ENCODE results near the gene SHC4.

The SHC4 gene

GRCh38 chr15:48954538-48954937 lies 9.2 kb downstream of the SHC4 start:
- TF ChIP-seq YY1 (IDR thresholded peaks at IDR 0.05; ENCODE audit: insufficient read depth, insufficient read length) (no peak), SUZ12 (IDR thresholded peaks at IDR 0.05; ENCODE audit: extremely low read depth, insufficient read depth, insufficient read length) (no peak), ZNF274 (IDR thresholded peaks at IDR 0.05; ENCODE audit: low read depth, low read length) (no peak)
- H3K36me3 ChIP-seq (ENCODE audit: insufficient read depth, insufficient read length, low read length) = no peaks in the 10 kb centered on the region
- H3K27me3 ChIP-seq (ENCODE audit: insufficient read depth, insufficient read length) = no peaks in the 10 kb centered on the region
- no peak for DNase-seq (ENCODE audit: low read depth, low spot score)
- H3K4me1 ChIP-seq (ENCODE audit: insufficient read depth, insufficient read length) = no peaks in the 10 kb centered on the region
- no peaks in the 10 kb centered on the region for H3K9me3 ChIP-seq (ENCODE audit: insufficient read depth, low read length)
- no peak overlapping the region for H3K9ac ChIP-seq (ENCODE audit: insufficient read length, low read depth)
- no peak overlapping the region for H3K4me3 ChIP-seq (ENCODE audit: insufficient read length, low read depth)

GRCh38 chr15:48946840-48947187 lies 16.9 kb downstream of the SHC4 start:
- no peaks in the 10 kb centered on the region for H3K9me3 ChIP-seq (ENCODE audit: insufficient read depth, low read length)
- no peak overlapping the region for H3K4me3 ChIP-seq (ENCODE audit: insufficient read length, low read depth)
- no peaks in the 10 kb centered on the region for H3K36me3 ChIP-seq (ENCODE audit: insufficient read depth, insufficient read length, low read length)
- H3K4me1 ChIP-seq (ENCODE audit: insufficient read depth, insufficient read length) = no peaks in the 10 kb centered on the region
- no peaks in the 10 kb centered on the region for H3K27me3 ChIP-seq (ENCODE audit: insufficient read depth, insufficient read length)
- no peak for DNase-seq (ENCODE audit: low read depth, low spot score)
- no peak for TF ChIP-seq ZNF274 (IDR thresholded peaks at IDR 0.05; ENCODE audit: low read depth, low read length)
- TF ChIP-seq YY1 (IDR thresholded peaks at IDR 0.05; ENCODE audit: insufficient read depth, insufficient read length) = no peak
- no peak for TF ChIP-seq SUZ12 (IDR thresholded peaks at IDR 0.05; ENCODE audit: extremely low read depth, insufficient read depth, insufficient read length)
- no peak overlapping the region for H3K9ac ChIP-seq (ENCODE audit: insufficient read length, low read depth)

- no peak for DNase-seq (ENCODE audit: low read depth, low spot score)
- Histone ChIP-seq H3K36me3 (ENCODE audit: insufficient read depth, insufficient read length, low read length) (no peaks in the 10 kb centered on the region), H3K4me3 (ENCODE audit: insufficient read length, low read depth) (no peak overlapping the region), H3K27me3 (ENCODE audit: insufficient read depth, insufficient read length) (no peaks in the 10 kb centered on the region), H3K9ac (ENCODE audit: insufficient read length, low read depth) (no peak overlapping the region), H3K9me3 (ENCODE audit: insufficient read depth, low read length) (no peaks in the 10 kb centered on the region), H3K4me1 (ENCODE audit: insufficient read depth, insufficient read length) (no peaks in the 10 kb centered on the region)
- TF ChIP-seq ZNF274 (IDR thresholded peaks at IDR 0.05; ENCODE audit: low read depth, low read length) = no peak
- no peak for TF ChIP-seq SUZ12 (IDR thresholded peaks at IDR 0.05; ENCODE audit: extremely low read depth, insufficient read depth, insufficient read length)
- no peak for TF ChIP-seq YY1 (IDR thresholded peaks at IDR 0.05; ENCODE audit: insufficient read depth, insufficient read length)
Measured at GRCh38 chr15:48946074-48946839, 17.5 kb downstream of the SHC4 start.

- Histone ChIP-seq H3K4me3 (ENCODE audit: insufficient read length, low read depth) (no peak overlapping the region), H3K9ac (ENCODE audit: insufficient read length, low read depth) (no peak overlapping the region), H3K36me3 (ENCODE audit: insufficient read depth, insufficient read length, low read length) (no peaks in the 10 kb centered on the region), H3K27me3 (ENCODE audit: insufficient read depth, insufficient read length) (no peaks in the 10 kb centered on the region), H3K9me3 (ENCODE audit: insufficient read depth, low read length) (no peaks in the 10 kb centered on the region), H3K4me1 (ENCODE audit: insufficient read depth, insufficient read length) (no peaks in the 10 kb centered on the region)
- no peak for DNase-seq (ENCODE audit: low read depth, low spot score)
- TF ChIP-seq YY1 (IDR thresholded peaks at IDR 0.05; ENCODE audit: insufficient read depth, insufficient read length) (no peak), ZNF274 (IDR thresholded peaks at IDR 0.05; ENCODE audit: low read depth, low read length) (no peak), SUZ12 (IDR thresholded peaks at IDR 0.05; ENCODE audit: extremely low read depth, insufficient read depth, insufficient read length) (no peak)
Measured at GRCh38 chr15:48945386-48945785, 18.3 kb downstream of the SHC4 start.

- Histone ChIP-seq H3K9ac (ENCODE audit: insufficient read length, low read depth) (no peak overlapping the region), H3K27me3 (ENCODE audit: insufficient read depth, insufficient read length) (no peaks in the 10 kb centered on the region), H3K9me3 (ENCODE audit: insufficient read depth, low read length) (no peaks in the 10 kb centered on the region), H3K36me3 (ENCODE audit: insufficient read depth, insufficient read length, low read length) (no peaks in the 10 kb centered on the region), H3K4me3 (ENCODE audit: insufficient read length, low read depth) (no peak overlapping the region), H3K4me1 (ENCODE audit: insufficient read depth, insufficient read length) (no peaks in the 10 kb centered on the region)
- no peak for TF ChIP-seq YY1 (IDR thresholded peaks at IDR 0.05; ENCODE audit: insufficient read depth, insufficient read length)
- DNase-seq (ENCODE audit: low read depth, low spot score) = no peak
Measured at GRCh38 chr15:48941904-48942303, 21.8 kb downstream of the SHC4 start.

- DNase-seq (ENCODE audit: low read depth, low spot score) = no peak
- H3K36me3 ChIP-seq (ENCODE audit: insufficient read depth, insufficient read length, low read length) = no peaks in the 10 kb centered on the region
- no peak overlapping the region for H3K9ac ChIP-seq (ENCODE audit: insufficient read length, low read depth)
- H3K4me1 ChIP-seq (ENCODE audit: insufficient read depth, insufficient read length) = no peaks in the 10 kb centered on the region
- TF ChIP-seq ZNF274 (IDR thresholded peaks at IDR 0.05; ENCODE audit: low read depth, low read length) (no peak), SUZ12 (IDR thresholded peaks at IDR 0.05; ENCODE audit: extremely low read depth, insufficient read depth, insufficient read length) (no peak), YY1 (IDR thresholded peaks at IDR 0.05; ENCODE audit: insufficient read depth, insufficient read length) (no peak)
- no peaks in the 10 kb centered on the region for H3K27me3 ChIP-seq (ENCODE audit: insufficient read depth, insufficient read length)
- no peaks in the 10 kb centered on the region for H3K9me3 ChIP-seq (ENCODE audit: insufficient read depth, low read length)
- H3K4me3 ChIP-seq (ENCODE audit: insufficient read length, low read depth) = no peak overlapping the region
Measured at GRCh38 chr15:48940508-48940907, 23.2 kb downstream of the SHC4 start.

- DNase-seq (ENCODE audit: low read depth, low spot score) = no peak
- Histone ChIP-seq H3K27me3 (ENCODE audit: insufficient read depth, insufficient read length) (no peaks in the 10 kb centered on the region), H3K9ac (ENCODE audit: insufficient read length, low read depth) (no peak overlapping the region), H3K36me3 (ENCODE audit: insufficient read depth, insufficient read length, low read length) (no peaks in the 10 kb centered on the region), H3K4me3 (ENCODE audit: insufficient read length, low read depth) (no peak overlapping the region), H3K4me1 (ENCODE audit: insufficient read depth, insufficient read length) (no peaks in the 10 kb centered on the region), H3K9me3 (ENCODE audit: insufficient read depth, low read length) (no peaks in the 10 kb centered on the region)
- no peak for TF ChIP-seq ZNF274 (IDR thresholded peaks at IDR 0.05; ENCODE audit: low read depth, low read length)
- TF ChIP-seq SUZ12 (IDR thresholded peaks at IDR 0.05; ENCODE audit: extremely low read depth, insufficient read depth, insufficient read length) = no peak
- no peak for TF ChIP-seq YY1 (IDR thresholded peaks at IDR 0.05; ENCODE audit: insufficient read depth, insufficient read length)
Measured at GRCh38 chr15:48939648-48940047, 24.1 kb downstream of the SHC4 start.
